Esophagus squamous epithelium (tissue), 4 donors: ENCODE measurements around the gene BCL2L13.

Source experiments
- POLR2A ChIP-seq, 4 donors: fragments of 450-650 bp; IDR thresholded peaks; one replicate each; pipeline ENCODE4 v1.6.1; 2017; ENCODE audit warnings: antibody characterized with exemption in 4 of 4, mild to moderate bottlenecking in 4 of 4, moderate library complexity in 3 of 4
- TF ChIP-seq, protein P1 (sequence below), 6 experiments: fragments of 450-650 bp in 4 of 6; fragments of 200-600 bp in 2 of 6; sonication (generic) in 2 of 6; IDR thresholded peaks; one replicate each; pipeline ENCODE4 v1.5.1; 2016 to 2019; ENCODE audit warnings: antibody characterized with exemption in 6 of 6, mild to moderate bottlenecking in 4 of 6, moderate library complexity in 4 of 6

DNA sequence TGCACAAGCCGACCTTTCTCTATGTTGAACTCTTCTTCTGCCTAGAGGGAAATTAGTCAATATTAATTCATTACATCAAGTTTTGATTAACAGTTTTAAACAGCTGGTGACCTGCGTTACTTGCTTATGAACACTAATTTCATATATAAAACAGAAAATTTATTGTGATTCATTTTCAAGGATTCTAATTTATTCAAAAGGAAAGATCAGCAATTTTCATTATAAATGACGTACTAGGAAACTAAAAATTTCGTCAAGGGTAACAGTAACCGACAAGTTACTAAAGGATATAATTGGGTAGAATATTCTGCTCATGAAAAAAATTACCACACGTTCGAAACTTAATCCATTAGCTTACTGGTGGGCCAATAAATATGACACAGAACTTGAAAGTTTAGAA lies 25.3 kb upstream of the BCL2L13 start:
- TF ChIP-seq, protein P1, sequence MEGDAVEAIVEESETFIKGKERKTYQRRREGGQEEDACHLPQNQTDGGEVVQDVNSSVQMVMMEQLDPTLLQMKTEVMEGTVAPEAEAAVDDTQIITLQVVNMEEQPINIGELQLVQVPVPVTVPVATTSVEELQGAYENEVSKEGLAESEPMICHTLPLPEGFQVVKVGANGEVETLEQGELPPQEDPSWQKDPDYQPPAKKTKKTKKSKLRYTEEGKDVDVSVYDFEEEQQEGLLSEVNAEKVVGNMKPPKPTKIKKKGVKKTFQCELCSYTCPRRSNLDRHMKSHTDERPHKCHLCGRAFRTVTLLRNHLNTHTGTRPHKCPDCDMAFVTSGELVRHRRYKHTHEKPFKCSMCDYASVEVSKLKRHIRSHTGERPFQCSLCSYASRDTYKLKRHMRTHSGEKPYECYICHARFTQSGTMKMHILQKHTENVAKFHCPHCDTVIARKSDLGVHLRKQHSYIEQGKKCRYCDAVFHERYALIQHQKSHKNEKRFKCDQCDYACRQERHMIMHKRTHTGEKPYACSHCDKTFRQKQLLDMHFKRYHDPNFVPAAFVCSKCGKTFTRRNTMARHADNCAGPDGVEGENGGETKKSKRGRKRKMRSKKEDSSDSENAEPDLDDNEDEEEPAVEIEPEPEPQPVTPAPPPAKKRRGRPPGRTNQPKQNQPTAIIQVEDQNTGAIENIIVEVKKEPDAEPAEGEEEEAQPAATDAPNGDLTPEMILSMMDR (IDR thresholded peaks at IDR 0.05), result no peak
- no peak for TF ChIP-seq POLR2A (IDR thresholded peaks at IDR 0.05)
